Vagina (tissue), 2 donors: ENCODE data around the gene TJP3.

Source experiments
- POLR2A ChIP-seq, 2 donors: fragments of 450-650 bp; IDR thresholded peaks; one replicate each; pipeline ENCODE4 v1.6.1; 2017; ENCODE audit warnings: antibody characterized with exemption in 2 of 2, mild to moderate bottlenecking in 2 of 2, moderate library complexity in 2 of 2
- TF ChIP-seq, protein P1 (sequence below), 3 experiments: fragments of 450-650 bp in 2 of 3; fragments of 200-600 bp in 1 of 3; sonication (generic) in 1 of 3; IDR thresholded peaks; one replicate each; pipeline ENCODE4 v1.5.1; 2017 to 2019; ENCODE audit warnings: antibody characterized with exemption in 3 of 3, mild to moderate bottlenecking in 2 of 3, moderate library complexity in 2 of 3

DNA sequence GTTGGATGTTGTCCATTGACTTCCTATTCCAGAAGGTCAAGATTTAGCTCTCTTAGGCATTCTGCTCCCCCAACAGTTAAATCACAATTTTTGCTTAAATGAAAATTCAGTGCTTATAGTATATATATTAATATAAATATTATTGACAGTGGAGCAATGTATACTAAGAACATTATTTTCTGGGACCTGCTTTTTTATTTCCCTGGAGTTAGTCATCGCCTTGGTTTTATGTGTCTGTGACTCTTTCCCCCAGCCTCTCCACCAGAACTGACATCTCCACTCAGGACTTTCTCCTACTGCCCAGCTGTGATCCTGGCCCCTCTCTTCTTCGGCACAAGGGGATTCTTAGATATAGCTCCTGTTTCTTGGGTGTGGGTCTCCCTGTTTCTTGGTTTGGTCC lies 88.2 kb downstream of the TJP3 start:
- TF ChIP-seq, protein P1, sequence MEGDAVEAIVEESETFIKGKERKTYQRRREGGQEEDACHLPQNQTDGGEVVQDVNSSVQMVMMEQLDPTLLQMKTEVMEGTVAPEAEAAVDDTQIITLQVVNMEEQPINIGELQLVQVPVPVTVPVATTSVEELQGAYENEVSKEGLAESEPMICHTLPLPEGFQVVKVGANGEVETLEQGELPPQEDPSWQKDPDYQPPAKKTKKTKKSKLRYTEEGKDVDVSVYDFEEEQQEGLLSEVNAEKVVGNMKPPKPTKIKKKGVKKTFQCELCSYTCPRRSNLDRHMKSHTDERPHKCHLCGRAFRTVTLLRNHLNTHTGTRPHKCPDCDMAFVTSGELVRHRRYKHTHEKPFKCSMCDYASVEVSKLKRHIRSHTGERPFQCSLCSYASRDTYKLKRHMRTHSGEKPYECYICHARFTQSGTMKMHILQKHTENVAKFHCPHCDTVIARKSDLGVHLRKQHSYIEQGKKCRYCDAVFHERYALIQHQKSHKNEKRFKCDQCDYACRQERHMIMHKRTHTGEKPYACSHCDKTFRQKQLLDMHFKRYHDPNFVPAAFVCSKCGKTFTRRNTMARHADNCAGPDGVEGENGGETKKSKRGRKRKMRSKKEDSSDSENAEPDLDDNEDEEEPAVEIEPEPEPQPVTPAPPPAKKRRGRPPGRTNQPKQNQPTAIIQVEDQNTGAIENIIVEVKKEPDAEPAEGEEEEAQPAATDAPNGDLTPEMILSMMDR (IDR thresholded peaks at IDR 0.05): no peak
- TF ChIP-seq POLR2A (IDR thresholded peaks at IDR 0.05): no peak
